Measurements from ENCODE around the gene HOXD10. TPM values are rescaled to one million over a fixed set of nuclear protein-coding genes. Genes with fewer than 3 reads are reported as not detected.

The HOXD10 gene
- total and polyA plus RNA-seq, 2 experiments from 2014 or later = not detected

DNA sequence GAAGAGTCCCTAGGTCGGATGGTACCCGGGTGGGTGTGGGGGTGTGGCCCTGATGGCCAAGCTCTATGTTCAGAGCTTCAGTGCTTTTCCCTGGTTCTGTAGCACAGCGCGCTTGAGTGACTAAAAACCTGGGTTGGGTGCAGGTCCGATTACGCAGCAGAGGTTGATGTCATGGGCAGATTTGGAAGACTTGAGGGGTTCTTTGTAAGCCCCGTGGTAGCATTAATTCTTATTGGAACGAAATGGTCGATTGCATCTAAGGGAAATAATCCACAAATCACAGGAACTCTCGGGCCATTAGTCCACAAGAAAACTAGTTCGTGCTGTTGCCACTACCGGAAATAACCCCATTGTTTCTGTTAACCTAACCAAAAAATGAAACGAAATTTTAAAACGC is 21.9 kb downstream of the HOXD10 start:
- Histone ChIP-seq H2AFZ (no peak overlapping the region), H3F3A (replicated peaks; ENCODE audit: low read depth) (peaks cover 44% of the 10 kb centered on the region), H3K9me2 (ENCODE audit: insufficient read depth) (no peaks in the 10 kb centered on the region), H4K20me1 (replicated peaks; ENCODE audit: insufficient read depth) (peaks cover 52% of the 10 kb centered on the region), H3K27ac (ENCODE audit: low read depth) (no peak overlapping the region), H3K27me3 (ENCODE audit: insufficient read depth) (peaks cover 100% of the 10 kb centered on the region), H3K79me2 (replicated peaks; ENCODE audit: insufficient read depth) (no peaks in the 10 kb centered on the region), H3K4me1 (ENCODE audit: insufficient read depth) (peaks cover 37% of the 10 kb centered on the region), H3K36me3 (ENCODE audit: insufficient read depth) (no peaks in the 10 kb centered on the region), H3K4me2 (no peak overlapping the region), H3K4me3 (no peak overlapping the region)
- Mint-ChIP-seq H3K4me1 (peaks cover 22% of the 10 kb centered on the region), H3K27me3 (ENCODE audit: insufficient read depth, low read depth, poor library complexity) (peaks cover 98% of the 10 kb centered on the region), H3K27ac (no peak overlapping the region), H3K4me3 (no peak overlapping the region), H3K36me3 (ENCODE audit: low read depth) (no peaks in the 10 kb centered on the region; the same call in 2 of the 3 replicates), H3K9me3 (peaks cover 3% of the 10 kb centered on the region; the same call in 1 of the 3 replicates)
- DNase-seq (ENCODE audit: low spot score) (no peak), ATAC-seq (no peak)
- TF ChIP-seq EZH2 (IDR thresholded peaks at IDR 0.05; ENCODE audit: low read depth, unreplicated experiment) = no peak
- no peak for TF ChIP-seq POLR2AphosphoS5 (IDR thresholded peaks at IDR 0.05; ENCODE audit: low read depth)
- no peak for TF ChIP-seq CREB1 (CRISPR knock-in tag; IDR thresholded peaks at IDR 0.05; ENCODE audit: low read depth)
- no peak for TF ChIP-seq JUNB (IDR thresholded peaks at IDR 0.05; ENCODE audit: unreplicated experiment)
- no peak for TF ChIP-seq NANOG (IDR thresholded peaks at IDR 0.05; ENCODE audit: borderline replicate concordance)
- TF ChIP-seq CTCF (conservative IDR thresholded peaks at IDR 0.05; ENCODE audit: low read depth in 2 of 2) = no peak
- TF ChIP-seq ZNF114 (CRISPR knock-in tag; IDR thresholded peaks at IDR 0.05) = no peak
- TF ChIP-seq ZNF462 (CRISPR knock-in tag; IDR thresholded peaks at IDR 0.05) = no peak
- TF ChIP-seq, protein P1, sequence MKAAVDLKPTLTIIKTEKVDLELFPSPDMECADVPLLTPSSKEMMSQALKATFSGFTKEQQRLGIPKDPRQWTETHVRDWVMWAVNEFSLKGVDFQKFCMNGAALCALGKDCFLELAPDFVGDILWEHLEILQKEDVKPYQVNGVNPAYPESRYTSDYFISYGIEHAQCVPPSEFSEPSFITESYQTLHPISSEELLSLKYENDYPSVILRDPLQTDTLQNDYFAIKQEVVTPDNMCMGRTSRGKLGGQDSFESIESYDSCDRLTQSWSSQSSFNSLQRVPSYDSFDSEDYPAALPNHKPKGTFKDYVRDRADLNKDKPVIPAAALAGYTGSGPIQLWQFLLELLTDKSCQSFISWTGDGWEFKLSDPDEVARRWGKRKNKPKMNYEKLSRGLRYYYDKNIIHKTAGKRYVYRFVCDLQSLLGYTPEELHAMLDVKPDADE (IDR thresholded peaks at IDR 0.05) = no peak
- no peak for TF ChIP-seq EZH2phosphoT487 (IDR thresholded peaks at IDR 0.05; ENCODE audit: unreplicated experiment)
- no peak for TF ChIP-seq STAT1 (IDR thresholded peaks at IDR 0.05; ENCODE audit: unreplicated experiment)
- TF ChIP-seq REST (IDR thresholded peaks at IDR 0.05; ENCODE audit: unreplicated experiment) = no peak

Measured in GM23338 (cell line).